H1 (cell line): ENCODE data around the gene ATG4D. TPM values are rescaled to one million over a fixed set of nuclear protein-coding genes. Genes with fewer than 3 reads are reported as not detected.
A peak's percentile ranks its signal among the peaks of the same experiment; 100 is the strongest.

Source experiments
- CTCF ChIA-PET: fragments of 300-600 bp; sonication (Branson Sonifier 250); formaldehyde crosslinking; loops from one replicate; lab custom pipeline; 2021; ENCODE audit not compliant: partially characterized antibody; lab: Charles Lee
- POLR2A ChIA-PET: fragments of 300-600 bp; sonication (Branson Sonifier 250); formaldehyde crosslinking; loops from one replicate; lab custom pipeline; 2021; ENCODE audit warnings: inconsistent platforms; ENCODE audit not compliant: partially characterized antibody; lab: Charles Lee
- DNase-seq, 2 experiments: peaks; one replicate each; pipeline versions ENCODE4 v3.0.0 to v3.0.0-alpha.2; 2010 to 2022; ENCODE audit warnings: low spot score in 2 of 2, low read depth in 1 of 2, mixed read lengths in 1 of 2
- FAIRE-seq: peaks from 2 replicates; lab custom pipeline; 2011; peaks lifted over from hg19 to GRCh38; lab: Jason Lieb, UNC
- H2AFZ ChIP-seq: 2 replicates; pipeline ENCODE4 v1.8.1; 2012; ENCODE audit warnings: low read length, inconsistent platforms
- H2AK5ac ChIP-seq: 2 replicates; pipeline ENCODE4 v1.6.1; 2013; ENCODE audit warnings: low read depth, low read length
- H2BK120ac ChIP-seq: replicated peaks from 2 replicates; pipeline ENCODE3; 2013; ENCODE audit warnings: low read depth, low read length, inconsistent platforms
- H2BK12ac ChIP-seq: 2 replicates; pipeline ENCODE4 v1.6.1; 2013; ENCODE audit warnings: low read depth, low read length
- H2BK15ac ChIP-seq: 2 replicates; pipeline ENCODE4 v1.6.1; 2013; ENCODE audit warnings: low read length
- H2BK20ac ChIP-seq: 2 replicates; pipeline ENCODE4 v1.6.1; 2013; ENCODE audit warnings: low read length
- H2BK5ac ChIP-seq: 2 replicates; pipeline ENCODE4 v1.6.1; 2013; ENCODE audit warnings: low read depth, low read length
- H3K14ac ChIP-seq: 2 replicates; pipeline ENCODE4 v1.6.1; 2013; ENCODE audit warnings: inconsistent platforms; ENCODE audit not compliant: insufficient read length
- H3K18ac ChIP-seq: 2 replicates; pipeline ENCODE4 v1.6.1; 2013; ENCODE audit warnings: low read length; ENCODE audit errors: extremely low read depth
- H3K23ac ChIP-seq: 2 replicates; pipeline ENCODE4 v1.6.1; 2013; ENCODE audit warnings: inconsistent platforms; ENCODE audit not compliant: insufficient read length
- H3K23me2 ChIP-seq: 2 replicates; pipeline ENCODE4 v1.6.1; 2013; ENCODE audit warnings: low read depth, low read length
- H3K27ac ChIP-seq: 2 replicates; pipeline ENCODE4 v1.6.1; 2011; ENCODE audit warnings: low read depth, low read length, inconsistent platforms
- H3K27me3 ChIP-seq, 4 experiments: replicated peaks in 1 of 4; 1 replicate in 1 of 4; 2 replicates in 3 of 4; pipeline versions ENCODE4 v1.6.1 to v1.8.1; 2011 to 2013; ENCODE audit warnings: low read length in 3 of 4, mild to moderate bottlenecking in 3 of 4, inconsistent platforms in 2 of 4, mixed read lengths in 2 of 4, moderate library complexity in 1 of 4; ENCODE audit not compliant: control insufficient read depth in 3 of 4, insufficient read depth in 3 of 4; ENCODE audit errors: extremely low read depth in 1 of 4
- H3K36me3 ChIP-seq, 4 experiments: 2 replicates each; pipeline versions ENCODE4 v1.6.1 to v1.8.1; 2011 to 2013; ENCODE audit warnings: mild to moderate bottlenecking in 4 of 4, low read length in 3 of 4, moderate library complexity in 2 of 4, control low read depth in 1 of 4, inconsistent platforms in 1 of 4; ENCODE audit not compliant: insufficient read depth in 4 of 4, control insufficient read depth in 2 of 4
- H3K4ac ChIP-seq: replicated peaks from 2 replicates; pipeline ENCODE3; 2013; ENCODE audit warnings: low read length, low read depth, mixed read lengths, inconsistent platforms; ENCODE audit not compliant: insufficient read length
- H3K4me1 ChIP-seq, 4 experiments: replicated peaks in 1 of 4; 1 replicate in 1 of 4; 2 replicates in 3 of 4; pipeline versions ENCODE4 v1.6.1 to v1.8.1; 2011 to 2013; ENCODE audit warnings: low read length in 3 of 4, inconsistent platforms in 2 of 4, mixed read lengths in 1 of 4; ENCODE audit not compliant: insufficient read depth in 4 of 4, control insufficient read depth in 3 of 4
- H3K4me2 ChIP-seq, 2 experiments: 2 replicates each; pipeline versions ENCODE4 v1.6.1 to v1.8.1; 2011 to 2013; ENCODE audit warnings: low read depth in 2 of 2, low read length in 2 of 2, control low read depth in 1 of 2, inconsistent platforms in 1 of 2, mild to moderate bottlenecking in 1 of 2; ENCODE audit not compliant: insufficient read depth in 1 of 2
- H3K4me3 ChIP-seq, 4 experiments: fragments of 200-600, 300-600 bp in 1 of 4; sonication (generic), shearing (Covaris generic), sonication (Bioruptor Twin) in 1 of 4; 2 replicates each; pipeline versions ENCODE4 v1.5.1 to v1.8.1; 2011 to 2016; ENCODE audit warnings: low read length in 4 of 4, low read depth in 3 of 4, control low read depth in 2 of 4, inconsistent platforms in 2 of 4, mild to moderate bottlenecking in 2 of 4, mixed read lengths in 1 of 4, moderate library complexity in 1 of 4; ENCODE audit not compliant: insufficient read depth in 2 of 4; ENCODE audit errors: extremely low read depth in 1 of 4
- H3K56ac ChIP-seq: replicated peaks from 2 replicates; pipeline ENCODE3; 2013; ENCODE audit warnings: low read depth, mild to moderate bottlenecking, mixed read lengths, low read length, inconsistent platforms; ENCODE audit not compliant: insufficient read length
- H3K79me1 ChIP-seq: 2 replicates; pipeline ENCODE4 v1.6.1; 2013; ENCODE audit warnings: low read depth, low read length, control low read depth
- H3K79me2 ChIP-seq, 2 experiments: 2 replicates each; pipeline versions ENCODE4 v1.6.1 to v1.8.1; 2012 to 2013; ENCODE audit warnings: low read length in 2 of 2, mild to moderate bottlenecking in 2 of 2, inconsistent platforms in 1 of 2; ENCODE audit not compliant: insufficient read depth in 2 of 2, control insufficient read depth in 1 of 2
- H3K9ac ChIP-seq, 4 experiments: replicated peaks in 1 of 4; 1 replicate in 1 of 4; 2 replicates in 3 of 4; pipeline versions ENCODE4 v1.6.1 to v1.8.1; 2011 to 2013; ENCODE audit warnings: low read depth in 3 of 4, low read length in 3 of 4, control low read depth in 2 of 4, mild to moderate bottlenecking in 2 of 4, moderate library complexity in 2 of 4, inconsistent platforms in 1 of 4; ENCODE audit errors: extremely low read depth in 1 of 4
- H3K9me3 ChIP-seq, 2 experiments: 2 replicates each; pipeline versions ENCODE4 v1.6.1 to v1.8.1; 2012 to 2013; ENCODE audit warnings: mild to moderate bottlenecking in 2 of 2, moderate library complexity in 2 of 2, control low read depth in 1 of 2, inconsistent platforms in 1 of 2, low read depth in 1 of 2, low read length in 1 of 2, mixed read lengths in 1 of 2; ENCODE audit not compliant: insufficient read depth in 2 of 2
- H4K20me1 ChIP-seq, 2 experiments: replicated peaks in 1 of 2; 2 replicates each; pipeline versions ENCODE3 to v1.8.1; 2011 to 2013; ENCODE audit warnings: inconsistent platforms in 2 of 2, low read length in 2 of 2, mild to moderate bottlenecking in 1 of 2; ENCODE audit not compliant: insufficient read depth in 2 of 2, control insufficient read depth in 1 of 2
- H4K5ac ChIP-seq: 2 replicates; pipeline ENCODE4 v1.6.1; 2013; ENCODE audit warnings: low read length, low read depth, mixed read lengths, inconsistent platforms; ENCODE audit not compliant: insufficient read length
- H4K8ac ChIP-seq: 2 replicates; pipeline ENCODE4 v1.8.0; 2013; ENCODE audit warnings: mild to moderate bottlenecking, moderate library complexity, low read length, inconsistent platforms; ENCODE audit not compliant: insufficient read depth; ENCODE audit errors: extremely low read depth
- H4K91ac ChIP-seq: replicated peaks from 2 replicates; pipeline ENCODE3; 2013; ENCODE audit warnings: low read length, mixed read lengths, inconsistent platforms; ENCODE audit not compliant: insufficient read length
- ATF3 ChIP-seq: IDR thresholded peaks from 2 replicates; pipeline ENCODE4 v1.6.1; 2011; ENCODE audit warnings: low read depth, mild to moderate bottlenecking, low read length; ENCODE audit not compliant: insufficient read depth
- BACH1 ChIP-seq: IDR thresholded peaks from 2 replicates; pipeline ENCODE4 v1.6.1; 2012; ENCODE audit warnings: low read length, improper control_type of control experiment
- CEBPB ChIP-seq: IDR thresholded peaks from 2 replicates; pipeline ENCODE4 v1.6.1; 2012; ENCODE audit warnings: low read depth, low read length
- E2F6 ChIP-seq: IDR thresholded peaks from 2 replicates; pipeline ENCODE4 v1.6.1; 2012; ENCODE audit warnings: inconsistent platforms
- HDAC6 ChIP-seq: IDR thresholded peaks from one replicate; pipeline ENCODE4 v1.7.1; 2012; ENCODE audit warnings: low read depth, mild to moderate bottlenecking, inconsistent platforms, low read length, moderate library complexity
- PHF8 ChIP-seq: fragments of 200-600 bp; sonication (generic); conservative IDR thresholded peaks from 2 replicates; pipeline ENCODE4 v1.7.1; 2012; ENCODE audit warnings: low read depth, mild to moderate bottlenecking, inconsistent platforms, low read length, moderate library complexity
- SIX5 ChIP-seq: IDR thresholded peaks from 2 replicates; pipeline ENCODE4 v1.6.1; 2011; ENCODE audit warnings: mild to moderate bottlenecking, low read depth, low read length
- SP1 ChIP-seq: IDR thresholded peaks from 2 replicates; pipeline ENCODE4 v1.6.1; 2011; ENCODE audit warnings: low read depth, low read length
- SP4 ChIP-seq: IDR thresholded peaks from 2 replicates; pipeline ENCODE4 v1.6.1; 2012; ENCODE audit warnings: low read length, inconsistent platforms
- WGBS, 2 experiments: shearing (Covaris generic) in 1 of 2; methylation state at CpG; one replicate each; pipeline versions ENCODE4 v1.1.6 to v1.1.7; 2013 to 2015; ENCODE audit warnings: low lambda C conversion rate in 2 of 2, mixed read lengths in 2 of 2, inconsistent platforms in 1 of 2, low coverage in 1 of 2, missing lambda C conversion rate in 1 of 2; ENCODE audit not compliant: insufficient replicate concordance in 2 of 2, insufficient coverage in 1 of 2, insufficient read length in 1 of 2; ENCODE audit errors: extremely low coverage in 1 of 2, missing lambda C conversion rate in 1 of 2; 5-methylcytosine and 5-hydroxymethylcytosine counted together
- polyA plus RNA-seq, 7 experiments: library from polyadenylated mRNA; depleted of rRNA in 3 of 7; stranded (reverse) in 5 of 7; unstranded in 2 of 7; fragments of >200 nt in 5 of 7; fragments of 200-250 nt in 2 of 7; gene quantifications; 1 replicate in 5 of 7; 2 replicates in 1 of 7; 4 replicates in 1 of 7; pipeline versions ENCODE4 v1.2.1 to v1.2.3, GENCODE V29; 2011 to 2013; ENCODE audit warnings: missing spikeins in 2 of 7, mixed read lengths in 2 of 7
- total RNA-seq: library from RNA; stranded (reverse); fragmentation: NEBNext Ultra II Directional; extraction: Animal tissue kit (Norgen Biotek cat#: 25700); gene quantifications from 2 replicates; pipeline ENCODE4 v1.2.1, GENCODE V29; 2021

The ATG4D gene
- total and polyA plus RNA-seq, 2 of the 8 experiments (the other 6 are each of a cell fraction or from before 2014, with no cell fraction given): 39.6 to 43.7 TPM

GRCh38 chr19:10593820-10594637 lies 50.3 kb downstream of the ATG4D start:
- Histone ChIP-seq H3K4me1 (no peaks in the 10 kb centered on the region), H2BK20ac (0 out of 2 replicates have a peak overlapping the region, but pooled peaks have one; percentile 72), H3K79me2 (no peaks in the 10 kb centered on the region), H3K56ac (no peak overlapping the region), H3K27me3 (no peaks in the 10 kb centered on the region), H2BK120ac (no peak overlapping the region), H2AFZ (no peak overlapping the region), H3K23me2 (no peaks in the 10 kb centered on the region; the same call in 1 of the 2 replicates), H2AK5ac (no peak overlapping the region), H3K79me1 (no peaks in the 10 kb centered on the region), H4K20me1 (no peaks in the 10 kb centered on the region), H4K5ac (no peak overlapping the region), H4K91ac (no peak overlapping the region), H2BK5ac (no peak overlapping the region), H3K27ac (no peak overlapping the region), H4K8ac (no peak overlapping the region), H3K18ac (no peak overlapping the region), H3K9me3 (no peaks in the 10 kb centered on the region), H3K4me3 (no peak overlapping the region), H3K14ac (no peak overlapping the region), H3K4me2 (no peak overlapping the region), H2BK12ac (no peak overlapping the region), H3K36me3 (no peaks in the 10 kb centered on the region), H3K4ac (no peak overlapping the region), H3K23ac (no peak overlapping the region), H3K9ac (no peak overlapping the region), H2BK15ac (no peak overlapping the region)
- whole genome bisulfite sequencing, 2 experiments: 84% methylated on average over 9 of the region's 9 CpGs; no CpG with 5 or more reads in 1 of the 2 experiments
- DNase-seq (no peak), FAIRE-seq (no peak)
- ChIA-PET CTCF (interaction anchor here (1.3 to 3.4 kb wide), 4 partner anchors 13 to 87 kb away, joined by 3 to 13 read pairs (median 11); no protein-coding TSS in a partner anchor), POLR2A (interaction anchor here (1.4 to 3.3 kb wide), 4 partner anchors 9 to 69 kb away, joined by 3 to 19 read pairs (median 5); no protein-coding TSS in a partner anchor)
- TF ChIP-seq CEBPB (no peak), SP4 (no peak), BACH1 (no peak), PHF8 (no peak), E2F6 (no peak), SIX5 (no peak), HDAC6 (no peak), SP1 (no peak), ATF3 (no peak)
